Subcutaneous abdominal adipose tissue (tissue), 5 donors: Measurements from ENCODE around the gene CFH.
"Not testable (repeated sequence)": the region's sequence is repeated elsewhere in the genome, so short reads cannot be mapped to it uniquely, and the experiment has no call there.

Experiments
- H3K27ac ChIP-seq: one replicate; pipeline ENCODE4 v1.7.0; 2013; ENCODE audit warnings: low read depth, mild to moderate bottlenecking, inconsistent platforms, low read length, moderate library complexity
- H3K27me3 ChIP-seq, 5 donors: one replicate each; pipeline ENCODE4 v1.7.0; 2013; ENCODE audit warnings: low read length in 5 of 5, inconsistent platforms in 1 of 5; ENCODE audit not compliant: control insufficient read depth in 5 of 5, insufficient read depth in 4 of 5
- H3K36me3 ChIP-seq, 5 donors: one replicate each; pipeline ENCODE4 v1.7.0; 2013; ENCODE audit warnings: low read length in 5 of 5; ENCODE audit not compliant: control insufficient read depth in 5 of 5, insufficient read depth in 5 of 5
- H3K4me1 ChIP-seq, 5 donors: one replicate each; pipeline ENCODE4 v1.7.0; 2013; ENCODE audit warnings: low read length in 5 of 5, mild to moderate bottlenecking in 3 of 5, moderate library complexity in 1 of 5; ENCODE audit not compliant: control insufficient read depth in 5 of 5, insufficient read depth in 5 of 5
- H3K4me3 ChIP-seq, 5 donors: one replicate each; pipeline ENCODE4 v1.7.0; 2013; ENCODE audit warnings: low read length in 5 of 5, low read depth in 1 of 5
- H3K9ac ChIP-seq, 5 donors: one replicate each; pipeline ENCODE4 v1.7.0; 2013; ENCODE audit warnings: low read length in 5 of 5, mild to moderate bottlenecking in 4 of 5, moderate library complexity in 3 of 5
- H3K9me3 ChIP-seq, 5 donors: one replicate each; pipeline ENCODE4 v1.7.0; 2013; ENCODE audit warnings: low read length in 5 of 5; ENCODE audit not compliant: control insufficient read depth in 5 of 5
- donor health status: healthy.
- donor health status: healthy.
- donor health status: healthy.
- donor health status: healthy.
- donor health status: healthy.

CFH gene

DNA sequence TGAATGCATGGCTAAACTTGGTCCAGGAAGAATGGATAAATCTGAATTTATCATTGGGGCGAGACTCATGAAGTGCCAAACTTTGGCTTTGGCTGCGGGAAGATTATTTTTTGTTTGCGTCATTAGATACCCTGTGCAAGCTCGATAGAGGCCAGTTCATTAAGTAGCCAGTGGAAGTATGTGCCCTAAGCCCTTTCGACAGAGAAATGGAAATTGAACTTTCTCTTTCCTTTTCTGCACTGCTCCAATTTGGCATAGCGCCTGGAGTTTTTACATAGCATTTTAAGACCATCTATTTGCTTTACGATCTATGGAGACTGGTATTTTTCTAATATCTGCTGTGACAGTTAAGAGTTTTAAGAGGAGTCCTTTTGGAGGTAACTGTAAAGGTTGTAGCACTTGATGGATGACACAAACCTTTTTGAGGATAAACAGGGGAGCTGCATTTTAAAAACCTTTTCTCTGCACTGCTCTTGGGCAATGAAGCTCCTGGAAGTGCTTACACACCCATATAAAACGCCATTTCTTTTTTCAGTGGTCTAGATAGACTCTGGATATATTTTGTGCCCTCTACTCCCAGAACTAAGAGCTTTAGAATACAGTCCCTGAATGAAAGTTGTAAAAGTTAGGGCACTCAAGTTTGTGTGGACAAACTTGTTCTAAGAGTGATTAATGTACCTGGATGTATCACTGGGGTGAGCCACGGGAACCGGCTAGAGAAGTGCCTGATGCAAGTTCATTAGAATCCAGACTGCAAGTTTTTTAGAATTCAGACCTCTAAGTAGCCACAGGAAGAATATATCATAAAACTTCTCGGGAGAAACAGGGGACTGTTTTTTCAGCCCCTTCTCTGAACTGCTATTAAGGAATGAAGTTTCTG, 81.5 kb downstream of the CFH start:
- no peaks in the 10 kb centered on the region for H3K4me1 ChIP-seq
- no peak overlapping the region for H3K4me3 ChIP-seq
- H3K9me3 ChIP-seq = peaks cover 0 to 3% (median 1%) of the 10 kb centered on the region in 5 donors
- peaks cover 0 to 8% (median 5%) of the 10 kb centered on the region in 5 donors for H3K36me3 ChIP-seq
- H3K27me3 ChIP-seq = no peaks in the 10 kb centered on the region
- H3K9ac ChIP-seq = no peak overlapping the region
- no peak overlapping the region for H3K27ac ChIP-seq

DNA sequence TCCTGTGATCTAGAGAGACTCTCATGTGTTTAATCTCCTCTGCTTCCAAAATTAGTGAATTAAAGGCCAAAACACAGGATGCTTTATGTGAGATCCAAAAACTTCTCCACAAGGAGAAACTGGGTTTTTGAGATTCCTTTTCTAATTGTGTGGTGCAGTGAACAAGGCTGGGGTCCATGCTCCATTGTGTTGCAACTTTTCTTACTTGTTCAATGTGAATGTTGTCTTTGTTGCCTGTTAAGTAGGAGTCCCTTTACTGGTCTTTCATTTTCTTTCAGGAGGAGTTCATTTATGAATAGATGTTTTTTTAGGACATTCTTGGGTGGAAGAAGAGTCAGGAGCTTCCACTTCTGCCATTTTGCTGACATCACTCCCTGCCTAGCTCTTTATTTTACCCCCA, 82.2 kb downstream of the CFH start:
- Histone ChIP-seq H3K9ac (no peak overlapping the region), H3K4me1 (no peaks in the 10 kb centered on the region), H3K9me3 (peaks cover 3 to 10% (median 8%) of the 10 kb centered on the region in 5 donors), H3K27ac (no peak overlapping the region), H3K27me3 (no peaks in the 10 kb centered on the region), H3K4me3 (no peak overlapping the region), H3K36me3 (peaks cover 0 to 11% (median 8%) of the 10 kb centered on the region in 5 donors)

DNA sequence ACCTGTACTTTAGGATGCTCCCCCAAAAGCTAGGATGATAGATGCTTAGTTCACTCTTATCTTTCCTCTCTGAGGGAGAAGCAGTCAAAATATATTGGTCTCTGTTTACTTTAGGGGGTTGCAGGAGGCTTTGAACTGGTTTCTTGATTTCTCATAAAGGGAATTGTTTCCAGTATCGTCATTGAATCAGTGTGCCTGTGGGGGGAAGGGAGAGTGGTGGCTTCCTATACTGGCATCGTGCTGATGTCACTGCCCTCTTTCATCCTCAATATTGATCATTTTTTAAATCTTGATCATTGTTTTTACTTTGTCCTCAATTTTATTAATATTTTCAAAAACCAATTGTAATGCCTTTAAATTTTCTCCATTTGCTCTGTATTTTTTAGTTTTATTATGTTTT, 82.6 kb downstream of the CFH start:
- Histone ChIP-seq H3K4me3 (no peak overlapping the region), H3K9me3 (peaks cover 3 to 11% (median 8%) of the 10 kb centered on the region in 5 donors), H3K9ac (no peak overlapping the region), H3K27ac (no peak overlapping the region), H3K27me3 (no peaks in the 10 kb centered on the region), H3K4me1 (no peaks in the 10 kb centered on the region), H3K36me3 (peaks cover 0 to 12% (median 9%) of the 10 kb centered on the region in 5 donors)

DNA sequence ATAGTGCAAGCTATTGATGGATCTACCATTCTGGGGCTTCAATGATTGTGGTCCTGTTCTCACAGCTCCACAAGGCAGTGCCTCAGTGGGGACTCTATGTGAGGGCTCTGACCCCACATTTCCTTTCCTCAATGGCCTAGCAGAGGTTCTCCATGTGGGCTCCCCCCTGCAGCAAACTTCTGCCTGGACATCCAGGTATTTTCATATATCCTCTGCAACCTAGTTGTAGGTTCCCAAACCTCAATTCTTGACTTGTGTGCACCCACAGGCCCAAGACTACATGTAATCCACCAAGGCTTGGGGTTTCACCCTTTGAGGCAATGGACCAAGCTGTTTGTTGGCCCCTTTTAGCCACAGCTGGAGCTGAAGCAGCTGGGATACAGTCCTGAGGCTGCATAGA, 86.9 kb downstream of the CFH start:
- Histone ChIP-seq H3K27ac (no peak overlapping the region), H3K36me3 (peaks cover 0 to 17% (median 7%) of the 10 kb centered on the region in 5 donors), H3K4me1 (no peaks in the 10 kb centered on the region), H3K4me3 (no peak overlapping the region), H3K9ac (no peak overlapping the region), H3K27me3 (no peaks in the 10 kb centered on the region), H3K9me3 (peaks cover 3 to 11% (median 8%) of the 10 kb centered on the region in 5 donors)

DNA sequence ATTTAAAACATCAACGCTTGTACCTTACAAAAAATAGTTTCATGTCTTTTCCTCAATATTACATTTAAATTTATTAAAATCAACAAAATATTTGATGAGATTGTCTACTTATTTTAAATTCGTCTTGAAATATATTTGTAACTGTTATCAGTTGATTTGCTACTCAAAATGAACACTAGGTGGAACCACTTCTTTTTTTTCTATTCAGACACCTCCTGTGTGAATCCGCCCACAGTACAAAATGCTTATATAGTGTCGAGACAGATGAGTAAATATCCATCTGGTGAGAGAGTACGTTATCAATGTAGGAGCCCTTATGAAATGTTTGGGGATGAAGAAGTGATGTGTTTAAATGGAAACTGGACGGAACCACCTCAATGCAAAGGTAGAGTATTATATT, 91.4 kb downstream of the CFH start:
- not testable (repeated sequence) for H3K27ac ChIP-seq, H3K9ac ChIP-seq, H3K4me1 ChIP-seq, H3K4me3 ChIP-seq, H3K9me3 ChIP-seq, H3K27me3 ChIP-seq
- peaks cover 0 to 12% (median 6%) of the 10 kb centered on the region in 5 donors for H3K36me3 ChIP-seq

DNA sequence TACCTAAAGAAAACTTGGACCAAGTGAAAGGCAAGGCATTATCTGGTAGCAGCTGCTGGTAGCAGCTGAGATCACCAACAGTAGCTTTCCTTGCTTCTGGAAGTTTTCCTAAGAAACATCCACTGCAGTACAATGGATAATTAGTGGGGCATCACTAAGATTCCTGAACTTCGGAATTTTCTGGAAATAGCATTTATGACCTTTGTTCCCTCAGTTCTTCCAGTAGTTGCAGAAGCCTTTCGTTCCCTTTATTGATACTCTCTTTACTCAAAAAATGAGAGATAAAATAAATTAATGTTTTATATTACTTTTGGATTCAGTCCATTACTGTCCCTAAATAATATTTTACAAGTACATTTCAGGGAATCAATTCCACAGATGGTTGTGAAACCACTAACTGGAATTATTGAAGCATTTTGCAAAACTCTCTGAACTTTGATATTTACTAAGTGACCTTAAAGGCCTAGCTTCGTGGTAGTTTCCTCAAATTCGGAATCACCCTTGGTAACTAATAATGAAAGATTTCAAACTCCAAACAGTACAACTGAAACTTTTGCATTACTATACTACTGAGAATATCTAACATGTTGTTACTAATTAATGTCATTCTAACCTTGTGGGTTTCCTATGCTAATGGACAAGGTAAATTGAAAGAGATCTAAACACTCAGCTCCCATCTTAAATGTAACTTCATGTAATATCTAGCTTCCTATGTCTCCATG, 113.3 kb downstream of the CFH start:
- not testable (repeated sequence) for H3K27me3 ChIP-seq, H3K36me3 ChIP-seq, H3K4me3 ChIP-seq, H3K9ac ChIP-seq, H3K4me1 ChIP-seq, H3K27ac ChIP-seq, H3K9me3 ChIP-seq

DNA sequence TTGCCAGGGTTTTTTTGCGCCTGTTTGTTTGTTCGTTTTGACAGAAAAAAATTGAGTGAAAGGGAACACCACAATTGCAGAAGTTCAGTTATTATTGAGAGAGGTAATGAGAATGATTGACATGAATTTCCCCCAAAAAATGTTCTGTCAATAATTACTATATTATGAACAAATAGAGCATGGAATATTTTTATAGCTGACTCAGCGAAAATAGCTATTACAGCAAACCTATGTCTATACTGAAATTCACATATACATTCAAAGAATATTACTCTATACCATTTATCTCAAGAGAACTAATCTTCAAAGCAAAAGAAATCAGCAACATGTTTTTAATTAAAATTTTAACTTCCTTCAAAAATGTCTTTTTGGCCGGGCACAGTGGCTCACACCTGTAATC, 118.0 kb downstream of the CFH start:
- not testable (repeated sequence) for H3K4me3 ChIP-seq, H3K27me3 ChIP-seq, H3K9ac ChIP-seq, H3K4me1 ChIP-seq, H3K9me3 ChIP-seq, H3K36me3 ChIP-seq, H3K27ac ChIP-seq

DNA sequence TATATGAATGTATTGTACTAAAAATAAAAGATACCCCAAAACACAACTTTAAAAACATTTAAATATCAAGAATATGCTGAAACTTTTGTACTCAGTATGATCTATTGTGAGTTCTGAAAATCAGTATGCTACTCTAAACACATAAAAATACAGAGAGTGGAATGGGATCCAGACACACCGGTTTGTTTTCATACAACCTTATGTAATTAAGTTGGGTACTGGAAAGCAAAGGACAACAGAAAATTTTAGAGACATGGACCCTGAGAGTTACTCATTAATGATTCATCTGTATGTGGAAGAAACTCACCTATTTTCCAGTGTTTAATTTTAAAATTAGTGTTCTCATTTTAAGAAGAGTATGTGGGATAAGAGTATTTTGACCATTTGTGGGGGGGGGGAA, 121.9 kb downstream of the CFH start:
- H3K9ac ChIP-seq = no peak overlapping the region
- no peaks in the 10 kb centered on the region for H3K27me3 ChIP-seq
- H3K27ac ChIP-seq = no peak overlapping the region
- no peaks in the 10 kb centered on the region for H3K9me3 ChIP-seq
- no peaks in the 10 kb centered on the region for H3K36me3 ChIP-seq
- no peak overlapping the region for H3K4me3 ChIP-seq
- H3K4me1 ChIP-seq = no peaks in the 10 kb centered on the region

DNA sequence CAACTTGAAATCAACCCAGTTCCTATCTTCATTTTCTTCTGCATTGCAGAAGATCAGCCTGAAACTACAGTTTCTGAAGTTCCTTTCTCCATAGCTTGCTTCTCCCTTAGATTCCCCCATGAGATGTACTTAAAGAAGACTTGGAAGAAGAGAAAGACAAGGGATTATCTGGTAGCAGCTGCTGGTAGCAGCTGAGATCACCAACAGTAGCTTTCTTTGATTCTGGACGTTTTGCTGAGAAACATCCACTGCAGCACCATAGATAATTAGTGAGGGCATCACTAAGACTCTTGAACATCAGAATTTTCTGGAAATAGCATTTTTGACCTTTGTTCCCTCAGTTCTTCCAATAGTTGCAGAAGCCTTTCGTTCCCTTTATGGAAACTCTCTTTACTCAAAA, 122.3 kb downstream of the CFH start:
- no peak overlapping the region for H3K27ac ChIP-seq
- no peak overlapping the region for H3K4me3 ChIP-seq

DNA sequence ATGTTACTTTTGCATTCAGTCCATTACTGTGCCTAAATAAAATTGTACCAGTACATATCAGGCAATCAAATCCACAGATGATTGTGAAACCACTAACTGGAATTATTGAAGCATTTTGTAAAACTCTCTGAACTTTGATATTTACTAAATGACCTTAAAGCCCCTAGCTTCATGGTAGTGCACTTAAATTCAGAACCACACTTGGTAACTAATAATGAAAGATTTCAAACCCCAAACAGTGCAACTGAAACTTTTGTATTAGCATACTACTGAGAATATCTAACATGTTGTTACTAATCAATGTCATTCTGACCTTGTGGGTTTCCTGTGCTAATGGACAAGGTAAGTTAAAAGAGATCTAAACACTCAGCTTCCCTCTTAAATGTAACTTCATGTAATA, 122.8 kb downstream of the CFH start, which contains the start of gene CFHR3:
CFHR3 (plus strand) TSS at position 238 of the 400 bp plus-strand sequence; CDS start at position 285, 47 bp downstream.
- Histone ChIP-seq H3K9me3 (no peaks in the 10 kb centered on the region), H3K27me3 (no peaks in the 10 kb centered on the region), H3K4me3 (no peak within 1 kb of the TSS), H3K27ac (no peak within 1 kb of the TSS), H3K4me1 (no peaks in the 10 kb centered on the region), H3K36me3 (no peaks in the 10 kb centered on the region), H3K9ac (no peak within 1 kb of the TSS)

More for the DNA sequence above, 122.3 kb downstream of the CFH start:
- no peak overlapping the region for H3K9ac ChIP-seq
- H3K4me1 ChIP-seq = no peaks in the 10 kb centered on the region
- H3K36me3 ChIP-seq = no peaks in the 10 kb centered on the region
- H3K27me3 ChIP-seq = no peaks in the 10 kb centered on the region
- H3K9me3 ChIP-seq = no peaks in the 10 kb centered on the region
